ENCODE results near the gene TMEM17. TPM values are rescaled to one million over a fixed set of nuclear protein-coding genes. Genes with fewer than 3 reads are reported as not detected.

TMEM17 gene
- total RNA-seq, 2 donors from 2014 or later = 0.90 to 1.2 TPM

DNA sequence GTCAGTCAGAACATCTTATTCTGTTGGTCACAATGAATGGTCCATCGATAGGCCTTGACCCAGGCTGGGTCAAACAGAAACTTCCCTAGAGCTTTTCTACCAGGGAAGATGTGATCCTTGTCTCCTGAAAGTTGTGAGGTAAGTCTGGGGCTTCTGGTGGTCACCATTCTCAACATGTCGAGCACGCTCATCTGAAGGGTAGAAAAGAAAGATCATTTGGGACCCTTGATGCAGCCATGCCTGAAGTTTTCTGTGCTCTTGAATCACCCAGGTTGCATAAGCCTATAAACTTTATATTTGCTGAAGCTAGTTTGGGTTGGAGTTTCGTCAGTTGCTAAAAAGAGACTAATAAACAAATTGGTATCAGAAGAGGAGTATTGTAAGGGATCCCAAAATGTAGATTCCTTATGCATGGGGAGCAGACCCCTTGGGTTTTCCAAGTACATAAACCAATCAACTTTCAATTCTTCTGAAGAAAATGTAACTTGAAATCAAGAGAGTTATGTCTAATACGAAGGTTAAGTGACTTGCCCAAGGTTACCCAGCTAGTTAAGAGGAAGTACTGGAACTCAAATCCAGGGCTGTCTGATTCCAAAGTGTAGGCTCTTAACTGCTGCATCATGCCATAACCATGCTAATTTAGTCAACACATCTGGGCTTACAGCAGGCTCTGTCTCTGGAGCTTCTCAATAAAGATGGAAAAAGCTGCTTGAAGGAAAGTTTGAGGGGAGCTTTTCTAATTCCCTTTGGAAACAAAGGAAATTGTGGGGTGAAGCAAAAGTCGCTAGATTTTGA lies 23.2 kb downstream of the TMEM17 start:
- peaks cover 0 to 31% of the 10 kb centered on the region in 2 donors for H3K4me1 ChIP-seq
- no peak overlapping the region for H3K27ac ChIP-seq
- H3K27me3 ChIP-seq = no peaks in the 10 kb centered on the region
- H3K36me3 ChIP-seq = no peaks in the 10 kb centered on the region
- TF ChIP-seq CTCF (IDR thresholded peaks at IDR 0.05) = no peak
- H3K9me3 ChIP-seq = no peaks in the 10 kb centered on the region
- no peak for DNase-seq (ENCODE audit: low spot score)
- no peak overlapping the region for H3K4me3 ChIP-seq

DNA sequence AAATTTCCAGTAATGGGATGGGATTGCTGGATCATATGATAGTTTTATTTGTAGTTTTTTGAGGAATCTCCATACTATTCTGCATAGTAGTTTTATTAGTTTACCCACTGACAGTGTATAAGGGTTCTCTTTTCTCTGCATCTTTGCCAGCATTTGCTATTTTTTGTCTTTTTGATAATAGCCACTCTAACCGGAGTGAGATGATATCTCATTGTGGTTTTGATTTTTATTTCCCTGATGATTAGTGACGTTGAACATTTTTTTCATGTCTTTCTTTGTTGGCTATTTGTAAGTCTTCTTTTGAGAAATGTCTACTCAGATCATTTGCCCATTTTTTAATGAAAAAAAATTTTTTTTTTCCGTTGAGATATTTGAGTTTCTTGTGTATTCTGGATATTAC lies 26.1 kb downstream of the TMEM17 start:
- no peak for TF ChIP-seq CTCF (IDR thresholded peaks at IDR 0.05)
- Histone ChIP-seq H3K4me1 (peaks cover 0 to 32% of the 10 kb centered on the region in 2 donors), H3K4me3 (no peak overlapping the region), H3K27ac (no peak overlapping the region), H3K9me3 (no peaks in the 10 kb centered on the region), H3K36me3 (no peaks in the 10 kb centered on the region), H3K27me3 (no peaks in the 10 kb centered on the region)
- DNase-seq (ENCODE audit: low spot score) = no peak

GRCh38 chr2:62478093-62478580 lies 27.9 kb downstream of the TMEM17 start:
- Histone ChIP-seq H3K27ac (peak overlapping the region; percentile 56 to 67), H3K4me1 (peaks cover 0 to 48% of the 10 kb centered on the region in 2 donors), H3K9me3 (no peaks in the 10 kb centered on the region), H3K27me3 (no peaks in the 10 kb centered on the region), H3K36me3 (no peaks in the 10 kb centered on the region), H3K4me3 (no peak overlapping the region)
- no peak for TF ChIP-seq CTCF (IDR thresholded peaks at IDR 0.05)
- DNase-seq (ENCODE audit: low spot score) = no peak

DNA sequence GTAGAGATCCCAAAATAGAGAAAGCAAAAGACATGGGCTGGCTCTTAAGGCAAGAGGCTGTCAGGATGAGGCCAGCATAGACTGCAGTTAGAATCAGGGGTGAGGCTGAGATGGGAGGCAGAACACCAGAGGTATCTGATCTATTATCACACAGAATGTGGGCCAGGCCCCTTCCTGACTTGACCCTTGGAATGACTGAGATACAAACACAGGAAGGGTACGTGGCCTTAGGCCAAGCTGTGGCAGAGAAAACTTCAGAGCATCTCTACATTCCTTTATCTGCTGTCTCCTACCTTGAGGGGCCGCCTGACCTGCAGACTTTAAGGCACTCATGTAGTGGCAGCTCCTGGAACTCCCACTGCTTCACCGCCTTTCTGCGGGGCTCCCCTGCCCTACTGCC lies 28.4 kb downstream of the TMEM17 start:
- H3K27ac ChIP-seq = peak overlapping the region; percentile 56 to 67
- H3K4me3 ChIP-seq = no peak overlapping the region
- H3K9me3 ChIP-seq = no peaks in the 10 kb centered on the region
- peaks cover 0 to 52% of the 10 kb centered on the region in 2 donors for H3K4me1 ChIP-seq
- DNase-seq (ENCODE audit: low spot score) = no peak
- H3K36me3 ChIP-seq = no peaks in the 10 kb centered on the region
- H3K27me3 ChIP-seq = no peaks in the 10 kb centered on the region
- no peak for TF ChIP-seq CTCF (IDR thresholded peaks at IDR 0.05)

GRCh38 chr2:62475172-62476011 lies 30.6 kb downstream of the TMEM17 start:
- peak overlapping the region in 1 of 2 donors; percentile 28 for H3K4me3 ChIP-seq
- no peaks in the 10 kb centered on the region for H3K27me3 ChIP-seq
- no peak for DNase-seq (ENCODE audit: low spot score)
- peaks cover 0 to 52% of the 10 kb centered on the region in 2 donors for H3K4me1 ChIP-seq
- H3K27ac ChIP-seq = peak overlapping the region; percentile 38 to 75
- no peaks in the 10 kb centered on the region for H3K36me3 ChIP-seq
- TF ChIP-seq CTCF (IDR thresholded peaks at IDR 0.05) = no peak
- H3K9me3 ChIP-seq = no peaks in the 10 kb centered on the region

Measured in right atrium auricular region (tissue), 2 donors.